Epithelial cell of prostate (primary cell): ENCODE measurements around the gene EDDM3A.
"Not testable (repeated sequence)": the region's sequence is repeated elsewhere in the genome, so short reads cannot be mapped to it uniquely, and the experiment has no call there.

Experiments used
- DNase-seq: peaks from one replicate; pipeline ENCODE4 v3.0.0-alpha.2; 2011; ENCODE audit warnings: low read depth, low spot score
- H3K27ac ChIP-seq: fragments of 450-650 bp; 2 replicates; pipeline ENCODE4 v1.5.1; 2017; ENCODE audit warnings: mild to moderate bottlenecking

EDDM3A gene

DNA sequence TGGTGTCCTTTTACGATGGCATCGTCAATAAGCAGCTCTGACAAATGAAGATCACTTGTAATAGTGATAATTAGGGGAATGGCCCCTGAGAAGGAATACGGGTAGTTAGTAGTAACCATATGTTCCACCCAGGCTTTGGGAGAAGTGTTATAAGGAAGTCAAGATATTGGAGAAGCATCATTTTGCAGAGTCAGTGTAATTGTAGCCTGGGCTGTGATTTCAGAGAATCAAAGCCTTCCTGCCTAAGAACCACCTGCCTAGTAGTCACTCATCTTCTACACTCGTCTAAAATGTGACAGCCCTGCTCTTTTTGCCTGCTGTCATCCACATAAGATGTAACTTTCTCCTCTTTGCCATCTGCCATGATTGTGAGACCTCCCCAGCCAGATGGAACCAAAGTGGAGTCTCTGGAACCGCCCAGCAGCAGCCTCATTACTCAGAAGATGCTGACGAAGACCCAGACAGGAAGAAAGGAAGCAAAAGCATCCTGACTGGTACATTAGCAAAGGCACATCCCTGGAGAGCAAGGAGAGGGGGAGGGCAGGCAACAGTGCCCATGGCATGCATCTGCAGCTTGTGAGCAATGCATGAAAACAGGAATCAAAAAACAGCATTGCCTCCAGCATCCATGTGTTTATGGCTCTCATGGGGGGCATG, 12.6 kb upstream of the EDDM3A start:
- no peak for DNase-seq
- H3K27ac ChIP-seq: no peak overlapping the region

DNA sequence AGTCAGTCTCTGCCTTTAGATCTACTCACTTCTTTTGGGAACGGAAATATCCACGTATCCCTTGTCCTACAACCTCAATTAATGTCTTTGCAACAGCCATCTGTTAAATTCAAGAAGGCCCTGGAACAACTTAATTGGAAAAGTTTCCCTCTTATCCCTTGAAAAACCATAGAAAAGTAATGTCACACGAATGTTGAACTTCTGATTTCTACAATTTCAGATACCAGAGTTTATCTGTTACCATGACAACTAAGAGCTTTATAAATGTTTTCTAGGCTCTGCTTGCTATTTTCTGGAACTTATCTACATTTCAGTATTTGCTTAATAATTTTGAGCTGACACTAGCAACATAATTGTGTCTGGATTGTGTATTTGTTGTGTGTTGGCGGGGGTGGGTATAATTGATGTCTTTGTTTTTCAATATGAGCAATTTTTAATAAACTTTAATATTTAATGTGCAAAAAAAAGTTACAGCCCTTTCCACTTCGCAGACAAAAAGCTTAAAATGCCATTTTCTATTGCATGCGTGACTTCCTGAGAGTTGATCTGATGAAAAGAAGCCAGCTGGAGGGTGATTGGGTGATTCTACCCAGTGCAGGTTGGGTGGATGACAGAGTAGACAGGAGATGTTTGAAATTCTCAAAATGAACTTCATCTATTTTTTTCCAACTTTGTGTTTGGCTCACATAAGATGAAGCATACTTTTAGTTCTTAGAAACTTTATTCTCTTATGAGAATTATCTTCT, 11.8 kb upstream of the EDDM3A start:
- no peak for DNase-seq
- H3K27ac ChIP-seq: no peak overlapping the region

DNA sequence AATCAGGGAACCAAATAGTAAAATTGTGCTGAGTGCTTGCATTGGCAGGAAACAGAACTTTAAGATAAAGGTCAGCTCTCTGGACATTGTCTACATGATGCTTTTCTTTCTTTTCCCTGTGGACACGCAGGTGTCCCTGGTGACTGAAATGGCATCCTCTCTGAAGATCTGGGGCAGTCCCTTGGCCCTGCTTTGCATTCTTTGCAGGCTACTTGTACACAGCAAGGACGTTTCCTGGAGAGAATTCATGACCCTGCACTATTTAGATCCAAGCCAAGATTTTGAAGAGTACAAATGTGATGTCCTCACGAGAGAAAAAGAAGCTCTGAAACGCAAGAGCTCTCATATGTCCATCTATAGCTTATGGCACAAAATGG, 11.3 kb upstream of the EDDM3A start:
- DNase-seq: no peak

DNA sequence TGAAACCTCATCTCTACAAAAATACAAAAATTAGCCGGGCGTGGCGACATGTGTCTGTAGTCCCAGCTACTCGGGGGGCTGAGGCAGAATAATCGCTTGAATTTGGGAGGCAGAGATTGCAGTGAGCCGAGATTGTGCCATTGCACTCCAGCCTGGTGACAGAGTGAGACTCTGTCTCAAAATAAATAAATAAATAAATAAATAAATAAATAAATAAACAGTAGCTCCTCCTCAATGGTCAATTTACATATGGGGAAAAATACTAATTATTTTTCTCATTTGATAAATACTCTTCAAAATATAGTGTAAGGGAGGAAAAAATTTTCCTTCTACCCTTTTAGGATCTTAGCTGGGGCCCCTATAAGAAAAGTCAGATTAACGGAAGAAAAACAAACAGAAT, 7.4 kb upstream of the EDDM3A start:
- DNase-seq, H3K27ac ChIP-seq: not testable (repeated sequence)

More for the DNA sequence above, 11.3 kb upstream of the EDDM3A start:
- no peak overlapping the region for H3K27ac ChIP-seq

DNA sequence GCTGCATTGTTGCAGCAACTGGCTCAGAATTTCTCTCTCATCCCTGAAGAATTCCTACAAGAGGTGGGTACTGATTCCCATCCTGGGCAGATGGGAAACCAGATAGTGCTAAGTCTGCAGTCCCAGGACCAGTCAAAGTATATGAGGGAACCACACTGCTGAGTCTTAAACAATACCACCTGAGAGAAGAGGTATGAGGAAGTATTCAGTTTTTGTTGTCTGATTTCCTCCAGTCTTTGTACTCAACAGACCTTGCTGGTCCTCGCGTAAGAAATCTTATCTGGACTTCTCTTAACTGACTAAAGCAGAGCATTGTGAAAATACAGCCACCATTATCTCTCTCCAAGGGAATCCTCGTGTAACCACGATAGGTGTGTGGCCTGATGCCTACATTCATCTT, 3.6 kb upstream of the EDDM3A start:
- DNase-seq: no peak
- no peak overlapping the region for H3K27ac ChIP-seq

DNA sequence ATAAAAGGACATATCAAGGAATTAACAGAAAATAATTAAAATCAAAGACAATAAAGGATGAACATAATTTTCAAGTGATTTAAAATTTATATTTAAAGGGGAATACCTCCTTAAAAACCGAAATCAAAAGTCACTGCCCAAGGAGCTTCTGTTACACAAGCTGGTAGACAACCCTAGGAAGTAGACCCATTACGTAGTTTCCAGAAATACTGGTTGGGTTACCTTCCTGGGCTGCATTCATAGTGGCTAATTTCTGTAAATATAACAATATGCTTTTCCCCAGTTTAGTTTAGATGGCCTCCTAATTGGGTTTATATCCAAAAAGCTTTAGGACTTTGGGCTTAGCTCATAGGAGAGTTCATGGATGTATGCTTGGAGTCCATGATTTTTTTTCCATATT, 2.1 kb upstream of the EDDM3A start:
- no peak overlapping the region for H3K27ac ChIP-seq
- no peak for DNase-seq

DNA sequence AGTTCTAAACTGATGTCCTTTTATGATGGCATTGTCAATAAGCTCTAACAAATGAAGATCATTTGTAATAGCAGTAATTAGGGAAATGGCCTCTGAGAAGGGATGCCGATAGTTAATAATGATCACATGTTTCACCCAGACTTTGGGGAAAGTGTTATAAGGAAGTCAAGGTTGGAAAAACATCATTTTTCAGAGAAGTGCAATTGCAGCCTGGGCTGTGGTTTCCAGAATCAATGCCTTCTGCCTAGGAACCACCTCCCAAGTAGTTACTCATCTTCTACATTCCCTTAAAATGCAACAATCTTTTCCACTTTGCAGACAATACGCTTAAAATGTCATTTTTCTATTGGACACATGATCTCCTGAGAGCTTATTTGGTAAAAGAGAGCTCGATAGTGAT, 879 bp downstream of the EDDM3A start:
- H3K27ac ChIP-seq: no peak overlapping the region
- no peak for DNase-seq

DNA sequence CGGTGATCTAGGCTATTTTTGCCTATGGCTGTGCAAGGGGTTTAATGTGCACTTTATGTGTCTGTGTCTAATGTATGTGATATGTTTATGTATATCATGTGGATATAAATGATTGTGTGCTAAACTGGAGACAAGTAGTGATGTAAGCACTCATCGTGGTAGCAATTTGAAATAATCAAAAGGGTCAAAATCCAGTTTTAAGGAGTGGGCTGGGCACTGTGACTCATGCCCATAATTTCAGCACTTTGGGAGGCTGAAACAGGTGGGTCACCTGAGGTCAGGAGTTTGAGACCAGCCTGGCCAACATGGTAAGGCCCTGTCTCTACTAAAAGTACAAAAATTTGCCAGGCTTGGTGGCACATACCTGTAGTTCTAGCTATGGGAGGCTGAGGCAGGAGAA, 2.8 kb downstream of the EDDM3A start:
- H3K27ac ChIP-seq: no peak overlapping the region
- no peak for DNase-seq

DNA sequence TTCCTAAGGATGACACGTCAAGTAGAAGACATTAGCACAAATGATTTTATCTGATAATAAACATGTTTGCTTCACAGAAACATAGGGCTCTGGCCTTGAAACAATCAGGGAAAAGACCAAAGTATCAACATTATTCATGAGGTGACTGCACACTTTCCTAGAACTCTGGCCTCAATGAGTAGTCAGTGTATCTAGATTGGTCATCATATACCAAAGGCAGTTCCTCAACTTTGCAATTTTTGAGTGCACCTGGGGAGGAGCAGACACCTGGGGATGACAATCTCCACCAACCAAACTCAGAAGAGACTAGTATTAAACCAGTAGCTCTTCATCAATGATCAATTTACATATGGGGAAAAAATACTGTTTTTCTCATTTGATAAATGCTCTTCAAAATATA, 4.5 kb downstream of the EDDM3A start:
- H3K27ac ChIP-seq: no peak overlapping the region

DNA sequence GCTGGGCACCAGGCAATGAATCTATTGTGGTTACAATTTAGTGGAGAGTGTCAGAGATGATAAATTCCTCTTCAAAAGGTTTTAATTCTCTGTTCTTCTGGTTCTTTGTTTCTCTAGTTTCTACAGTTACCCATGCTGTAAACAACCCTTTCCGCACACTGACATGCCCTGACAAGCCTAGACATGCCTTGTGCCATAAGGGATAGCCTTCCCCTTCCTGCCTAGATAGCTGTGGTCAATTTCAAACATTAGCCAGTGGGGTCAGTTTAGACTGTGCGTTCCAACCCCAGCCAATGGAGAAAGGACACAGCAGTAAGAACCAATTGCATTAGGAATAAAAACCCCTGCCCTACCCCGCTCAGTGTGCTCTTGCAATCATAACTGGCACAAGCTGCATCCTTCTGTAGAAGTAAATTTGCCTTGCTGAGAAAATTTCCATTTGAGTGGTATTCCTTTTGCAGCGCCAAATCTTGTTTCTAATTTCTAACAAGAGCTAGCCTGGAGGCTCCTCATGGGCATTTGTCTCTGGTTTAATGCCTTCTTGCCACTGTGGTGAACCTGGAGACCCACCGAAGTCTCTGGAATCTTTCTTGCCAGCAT, 6.4 kb downstream of the EDDM3A start:
- H3K27ac ChIP-seq: no peak overlapping the region
- DNase-seq: no peak

More for the DNA sequence above, 4.5 kb downstream of the EDDM3A start:
- DNase-seq: no peak

DNA sequence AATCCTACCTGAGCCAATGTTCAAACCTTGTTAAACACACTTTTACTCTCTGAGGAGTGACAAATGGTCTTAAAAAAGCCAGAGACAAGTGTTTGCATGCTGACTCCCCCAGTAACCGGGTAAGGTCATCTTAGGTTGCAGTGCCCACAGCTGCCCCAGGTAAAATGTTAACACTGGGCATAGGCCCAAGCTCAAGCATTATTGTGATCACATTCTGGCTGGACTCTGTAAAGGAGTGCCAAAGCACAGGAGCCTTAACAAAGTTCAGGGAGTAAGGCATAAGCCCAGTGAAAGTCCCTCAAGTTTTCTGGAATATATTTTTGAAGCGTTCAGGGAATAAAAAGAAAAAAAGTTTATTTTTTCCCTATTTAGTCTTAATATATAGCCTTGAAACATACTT, 8.6 kb downstream of the EDDM3A start:
- no peak overlapping the region for H3K27ac ChIP-seq
- DNase-seq: no peak

DNA sequence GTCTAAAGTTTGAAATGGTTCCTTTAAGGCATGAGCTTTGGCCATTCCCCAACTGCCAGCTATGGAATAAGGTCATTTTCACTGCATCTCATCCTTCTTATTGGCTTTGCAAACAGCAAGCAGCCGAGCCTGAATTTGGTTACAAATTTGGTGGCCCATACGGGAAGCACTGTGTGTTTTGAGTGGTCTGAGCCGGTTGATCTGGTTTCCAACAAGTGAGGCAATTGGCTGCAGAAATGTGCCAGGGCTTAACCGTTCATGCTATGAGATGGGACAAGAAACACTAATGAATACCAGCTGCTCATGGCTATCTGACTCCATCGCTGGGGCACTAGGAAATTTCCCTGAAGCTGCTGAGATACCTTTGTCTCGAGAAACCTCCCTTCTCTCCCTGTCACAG, 9.3 kb downstream of the EDDM3A start:
- no peak overlapping the region for H3K27ac ChIP-seq
- no peak for DNase-seq

DNA sequence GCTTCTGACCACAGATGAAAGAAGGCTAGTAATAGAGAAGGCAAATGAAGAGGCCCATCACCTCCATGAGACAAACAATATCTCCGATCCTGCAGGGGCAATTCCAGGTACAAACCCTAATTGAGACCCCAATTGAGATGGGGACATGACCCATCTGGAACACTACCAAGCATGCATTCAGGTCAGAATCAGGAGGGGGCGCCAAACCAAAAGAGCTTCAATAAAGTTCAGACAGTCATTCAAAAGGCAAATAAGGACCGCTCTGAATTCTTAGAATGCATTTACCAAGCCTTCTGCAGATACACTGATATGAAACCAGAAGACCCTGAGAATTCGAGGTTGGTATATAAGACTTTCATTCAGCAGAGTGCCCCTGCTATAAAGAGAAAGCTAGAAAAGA, 12.3 kb downstream of the EDDM3A start:
- no peak for DNase-seq
- H3K27ac ChIP-seq: no peak overlapping the region

DNA sequence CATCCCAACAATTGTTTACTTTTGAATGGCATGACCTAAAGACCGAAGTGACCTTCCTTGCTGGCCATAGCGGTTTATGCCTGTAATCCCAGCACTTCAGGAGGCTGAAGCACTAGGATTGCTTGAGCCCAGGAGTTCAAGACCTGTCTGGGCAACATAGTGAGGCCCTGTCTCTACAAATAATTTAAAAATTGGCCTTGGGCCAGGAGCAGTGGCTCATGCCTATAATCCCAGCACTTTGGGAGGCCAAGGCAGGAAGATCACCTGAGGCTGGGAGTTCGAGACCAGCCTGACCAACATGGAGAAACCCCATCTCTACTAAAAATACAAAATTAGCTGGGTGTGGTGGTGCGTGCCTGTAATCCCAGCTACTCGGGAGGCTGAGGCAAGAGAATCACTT, 13.8 kb downstream of the EDDM3A start:
- H3K27ac ChIP-seq, DNase-seq: not testable (repeated sequence)

DNA sequence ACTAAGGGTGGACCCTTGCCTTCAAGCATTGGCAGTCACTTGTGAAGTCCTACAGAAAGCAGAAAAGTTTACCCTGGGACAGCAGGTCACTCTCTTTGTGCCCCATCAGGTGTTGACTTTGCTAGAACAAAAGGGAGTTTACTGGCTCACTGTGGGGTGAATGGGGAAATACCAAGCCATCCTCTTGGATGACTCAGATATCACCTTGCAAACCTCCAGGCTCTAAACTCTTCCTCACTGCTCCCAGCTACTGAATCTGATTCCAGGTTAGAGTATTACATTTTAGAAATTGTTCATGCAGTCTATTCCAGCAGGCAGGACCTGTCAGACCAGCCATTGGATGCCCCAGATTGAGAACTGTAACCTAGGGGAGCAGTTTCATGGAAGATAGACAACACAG, 15.3 kb downstream of the EDDM3A start:
- DNase-seq: no peak
- H3K27ac ChIP-seq: no peak overlapping the region

DNA sequence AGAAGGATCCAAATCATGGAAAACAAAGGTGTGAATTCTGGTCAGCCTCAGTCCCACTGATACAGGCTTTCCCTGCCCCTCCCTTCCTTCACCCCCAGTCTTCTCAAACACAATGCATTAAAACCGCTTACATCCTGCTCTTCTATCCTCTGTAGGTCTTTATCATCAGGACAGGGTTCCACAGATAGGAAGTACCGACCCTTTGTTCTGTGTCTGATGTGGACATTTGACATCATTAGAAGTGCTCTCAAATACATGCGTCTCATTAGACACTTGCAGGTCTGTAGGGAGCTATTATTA, 22.9 kb downstream of the EDDM3A start:
- no peak for DNase-seq
- no peak overlapping the region for H3K27ac ChIP-seq

DNA sequence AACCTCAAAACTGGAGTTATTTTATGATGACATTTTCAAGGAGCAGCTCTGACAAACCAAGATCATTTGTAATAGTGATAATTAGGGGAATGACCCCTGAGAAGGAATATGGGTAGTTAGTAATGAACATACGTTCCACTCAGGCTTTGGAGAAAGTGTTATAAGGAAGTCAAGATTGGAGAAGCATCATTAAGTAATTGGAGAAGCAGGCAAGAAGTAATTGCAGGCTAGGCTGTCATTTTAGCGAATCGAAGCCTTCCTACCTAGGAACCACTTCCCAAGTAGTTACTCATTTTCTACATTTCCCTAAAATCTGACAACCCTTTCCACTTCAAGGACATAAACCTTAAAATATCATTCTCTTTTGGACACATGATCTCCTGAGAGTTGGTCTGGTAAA, 23.7 kb downstream of the EDDM3A start:
- H3K27ac ChIP-seq: no peak overlapping the region
- no peak for DNase-seq

DNA sequence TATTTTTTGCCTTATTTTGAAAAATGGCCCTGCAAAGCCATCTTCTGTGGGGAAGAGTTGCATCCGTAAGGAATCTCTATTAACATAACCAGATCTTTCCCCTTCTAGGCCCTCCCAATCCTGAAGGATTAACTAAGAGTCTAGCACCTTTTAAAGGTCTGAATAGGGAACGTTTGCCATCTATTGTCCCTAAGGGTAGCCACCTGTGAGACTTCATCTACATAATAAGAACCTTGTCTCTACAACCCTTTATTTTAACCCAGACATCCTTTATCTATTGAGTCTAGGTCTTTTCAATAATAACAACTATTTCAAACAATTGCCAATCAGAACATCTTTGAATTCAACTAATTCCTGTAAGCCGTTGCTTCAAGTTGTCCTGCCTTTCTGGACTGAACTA, 27.0 kb downstream of the EDDM3A start:
- DNase-seq: no peak
- H3K27ac ChIP-seq: no peak overlapping the region

DNA sequence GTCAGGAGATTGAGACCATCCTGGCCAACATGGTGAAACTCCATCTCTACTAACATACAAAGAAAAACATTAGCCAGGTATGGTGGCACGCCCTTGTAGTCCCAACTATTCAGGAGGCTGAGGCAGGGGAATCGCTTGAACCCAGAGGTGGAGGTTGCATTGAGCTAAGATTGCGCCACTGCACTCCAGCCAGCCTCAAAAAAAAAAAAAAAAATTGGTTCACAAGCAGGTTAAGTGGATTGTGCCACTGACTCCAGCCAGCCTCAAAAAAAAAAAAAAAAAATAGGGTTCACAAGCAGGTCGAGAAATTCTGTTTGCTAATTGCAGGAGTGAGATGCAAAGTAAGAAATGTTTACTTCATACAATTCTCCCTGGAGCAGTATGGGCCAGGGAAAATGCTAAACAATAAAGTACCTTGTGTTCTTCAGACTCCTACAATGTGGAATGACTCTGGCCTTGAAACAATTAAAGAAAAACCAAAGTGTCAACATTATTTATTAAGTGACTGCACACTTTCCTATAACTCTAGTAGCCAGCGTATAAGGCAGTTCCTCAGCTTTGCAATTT, 28.7 kb downstream of the EDDM3A start:
- no peak overlapping the region for H3K27ac ChIP-seq
- no peak for DNase-seq

DNA sequence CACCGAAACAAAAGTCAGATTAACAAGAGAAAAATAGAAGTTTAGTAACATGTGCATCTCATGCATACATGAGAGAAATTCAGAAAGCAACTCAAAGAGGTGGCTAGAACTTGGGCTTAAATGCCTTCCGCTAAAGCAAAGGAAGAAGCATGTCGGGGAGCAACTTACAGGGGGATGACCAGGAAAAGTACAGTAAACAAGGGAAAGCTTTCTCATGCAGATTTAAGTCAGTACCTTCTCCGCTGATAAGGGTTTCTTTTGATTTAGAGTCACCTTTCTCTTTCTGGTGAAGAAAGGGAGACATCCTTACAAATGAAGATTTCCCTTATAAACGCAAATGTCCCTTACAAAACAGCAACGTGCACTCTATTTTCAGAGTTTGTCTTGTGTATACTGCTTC, 29.4 kb downstream of the EDDM3A start:
- no peak overlapping the region for H3K27ac ChIP-seq
- no peak for DNase-seq

DNA sequence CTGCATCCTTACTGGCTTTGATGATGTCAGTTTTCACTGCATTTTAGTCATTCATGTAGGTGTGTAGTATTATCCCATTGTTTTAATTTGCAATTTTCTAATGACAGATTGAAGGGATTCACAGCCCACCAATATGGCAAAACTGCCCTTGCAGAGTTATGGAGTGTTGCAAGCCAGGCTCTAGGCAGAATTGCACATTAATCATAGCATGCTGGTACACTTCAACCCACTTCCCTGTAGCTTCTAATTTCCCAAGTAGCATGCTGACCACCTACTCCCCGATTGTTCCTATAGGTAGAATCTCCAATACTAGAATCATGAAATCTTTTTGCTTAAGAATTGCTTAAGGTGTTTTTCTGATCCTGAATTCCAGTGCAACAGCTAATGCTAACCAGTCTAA, 30.2 kb downstream of the EDDM3A start:
- H3K27ac ChIP-seq: no peak overlapping the region
- DNase-seq: no peak

DNA sequence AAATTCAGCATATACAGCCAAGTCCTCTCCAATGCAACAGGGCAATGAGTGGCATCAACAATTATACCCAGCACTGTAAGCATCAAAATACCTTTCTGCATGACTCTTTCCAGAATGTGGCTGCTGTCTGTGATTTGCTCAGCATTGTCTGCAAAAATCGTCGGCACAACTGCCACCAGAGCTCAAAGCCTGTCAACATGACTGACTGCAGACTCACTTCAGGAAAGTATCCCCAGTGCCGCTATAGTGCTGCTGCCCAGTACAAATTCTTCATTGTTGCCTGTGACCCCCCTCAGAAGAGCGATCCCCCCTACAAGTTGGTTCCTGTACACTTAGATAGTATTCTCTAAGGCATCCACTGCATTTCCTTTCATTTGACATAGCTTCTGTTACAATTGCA, 36.1 kb downstream of the EDDM3A start:
- DNase-seq: no peak
- no peak overlapping the region for H3K27ac ChIP-seq
